Measurements from ENCODE around the gene LYL1.

The LYL1 gene

DNA sequence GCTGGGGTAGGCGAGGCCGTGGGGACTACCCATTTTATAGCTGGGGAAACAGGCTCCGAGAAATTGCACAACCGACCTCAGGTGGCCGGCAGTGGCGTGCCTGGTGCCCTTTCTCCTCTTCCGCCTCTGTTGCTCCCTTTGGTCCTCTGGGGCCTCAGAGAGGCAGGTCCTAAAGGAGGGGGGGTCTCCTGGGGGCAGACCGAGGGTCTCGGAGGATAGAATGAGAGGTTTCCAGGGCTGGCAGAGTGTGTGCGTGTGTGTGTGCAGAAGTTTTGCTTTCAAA, 36.2 kb upstream of the LYL1 start:
- no peak overlapping the region for H3K4me3 ChIP-seq (ENCODE audit: low read length)
- H3K27ac ChIP-seq (ENCODE audit: low read length), result no peak overlapping the region
- H3K27me3 ChIP-seq (ENCODE audit: control insufficient read depth, insufficient read depth, low read length), result no peaks in the 10 kb centered on the region
- no peak for DNase-seq (ENCODE audit: low read depth, low spot score)
- no peaks in the 10 kb centered on the region; the same call in 1 of the 2 replicates for H3K4me1 ChIP-seq (ENCODE audit: control insufficient read depth, insufficient read depth, low read length)
- peaks cover 40% of the 10 kb centered on the region for H3K36me3 ChIP-seq (ENCODE audit: control insufficient read depth, insufficient read depth, low read length)
- H3K9me3 ChIP-seq (ENCODE audit: control insufficient read depth, insufficient read depth, low read length), result no peaks in the 10 kb centered on the region
- WGBS (ENCODE audit: insufficient coverage, insufficient read length), result no CpG with 5 or more reads among the region's 10 CpGs

DNA sequence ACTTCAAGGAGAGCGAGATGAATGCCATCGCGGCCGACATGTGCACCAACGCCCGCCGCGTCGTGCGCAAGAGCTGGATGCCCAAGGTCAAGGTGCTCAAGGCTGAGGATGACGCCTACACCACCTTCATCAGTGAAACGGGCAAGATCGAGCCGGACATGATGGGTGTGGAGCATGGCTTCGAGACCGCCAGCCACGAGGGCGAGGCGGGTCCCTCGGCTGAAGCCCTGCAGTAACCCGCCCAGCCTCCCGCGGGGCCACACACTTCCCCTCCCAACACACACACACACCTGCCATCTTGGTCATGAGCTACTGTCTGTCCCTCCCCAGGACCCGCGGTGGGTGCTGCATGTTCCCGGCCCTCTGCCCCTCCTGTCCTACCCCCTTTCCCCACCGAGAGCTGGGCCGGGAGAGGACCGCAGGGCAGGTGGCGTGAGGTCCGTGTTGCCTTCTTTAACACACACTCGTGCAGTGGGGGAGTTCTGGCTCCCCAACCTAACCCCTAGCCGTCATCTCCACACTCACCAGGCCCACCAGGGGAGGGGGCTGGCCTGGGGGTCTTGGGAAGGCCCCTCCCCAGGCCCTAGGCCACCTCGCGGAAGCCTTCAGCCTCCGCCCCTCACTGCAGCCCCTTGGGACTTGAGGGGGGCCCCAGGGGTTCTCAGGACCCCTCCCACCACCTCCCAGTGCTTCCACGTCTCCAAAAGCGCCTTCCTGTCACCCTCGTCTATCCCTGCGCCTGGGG, 35.7 kb upstream of the LYL1 start:
- Histone ChIP-seq H3K27me3 (ENCODE audit: control insufficient read depth, insufficient read depth, low read length) (no peaks in the 10 kb centered on the region), H3K36me3 (ENCODE audit: control insufficient read depth, insufficient read depth, low read length) (peaks cover 38% of the 10 kb centered on the region), H3K4me3 (ENCODE audit: low read length) (no peak overlapping the region; the same call in 1 of the 2 replicates), H3K4me1 (ENCODE audit: control insufficient read depth, insufficient read depth, low read length) (no peaks in the 10 kb centered on the region; the same call in 1 of the 2 replicates), H3K9me3 (ENCODE audit: control insufficient read depth, insufficient read depth, low read length) (no peaks in the 10 kb centered on the region), H3K27ac (ENCODE audit: low read length) (no peak overlapping the region)
- WGBS (ENCODE audit: insufficient coverage, insufficient read length), result no CpG with 5 or more reads among the region's 40 CpGs
- DNase-seq (ENCODE audit: low read depth, low spot score), result no peak

DNA sequence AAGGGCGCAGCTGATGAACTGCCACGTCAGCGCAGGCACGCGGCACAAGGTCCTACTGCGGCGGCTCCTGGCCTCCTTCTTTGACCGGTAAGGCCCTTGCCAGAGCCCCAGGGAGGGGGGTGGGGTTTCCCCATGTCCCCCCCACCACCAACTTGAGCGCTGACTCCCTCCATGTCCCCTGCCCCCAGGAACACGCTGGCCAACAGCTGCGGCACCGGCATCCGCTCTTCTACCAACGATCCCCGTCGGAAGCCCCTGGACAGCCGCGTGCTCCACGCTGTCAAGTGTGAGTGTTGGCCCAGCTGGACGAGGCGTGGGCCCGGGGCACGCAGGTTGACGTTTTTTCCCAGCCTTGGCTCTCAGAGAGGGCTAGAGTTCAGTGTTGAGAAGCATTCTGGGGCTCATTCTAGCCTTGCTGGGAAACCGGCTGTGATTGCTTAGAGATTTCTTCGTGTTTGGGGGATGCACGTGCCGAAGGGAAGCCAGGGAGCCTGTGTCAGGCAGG, 34.7 kb upstream of the LYL1 start:
- H3K9me3 ChIP-seq (ENCODE audit: control insufficient read depth, insufficient read depth, low read length), result no peaks in the 10 kb centered on the region
- WGBS (ENCODE audit: insufficient coverage, insufficient read length), result no CpG with 5 or more reads among the region's 28 CpGs
- H3K36me3 ChIP-seq (ENCODE audit: control insufficient read depth, insufficient read depth, low read length), result peaks cover 38% of the 10 kb centered on the region
- no peak overlapping the region for H3K4me3 ChIP-seq (ENCODE audit: low read length)
- H3K27ac ChIP-seq (ENCODE audit: low read length), result no peak overlapping the region
- DNase-seq (ENCODE audit: low read depth, low spot score), result no peak
- no peaks in the 10 kb centered on the region; the same call in 1 of the 2 replicates for H3K4me1 ChIP-seq (ENCODE audit: control insufficient read depth, insufficient read depth, low read length)
- no peaks in the 10 kb centered on the region for H3K27me3 ChIP-seq (ENCODE audit: control insufficient read depth, insufficient read depth, low read length)

DNA sequence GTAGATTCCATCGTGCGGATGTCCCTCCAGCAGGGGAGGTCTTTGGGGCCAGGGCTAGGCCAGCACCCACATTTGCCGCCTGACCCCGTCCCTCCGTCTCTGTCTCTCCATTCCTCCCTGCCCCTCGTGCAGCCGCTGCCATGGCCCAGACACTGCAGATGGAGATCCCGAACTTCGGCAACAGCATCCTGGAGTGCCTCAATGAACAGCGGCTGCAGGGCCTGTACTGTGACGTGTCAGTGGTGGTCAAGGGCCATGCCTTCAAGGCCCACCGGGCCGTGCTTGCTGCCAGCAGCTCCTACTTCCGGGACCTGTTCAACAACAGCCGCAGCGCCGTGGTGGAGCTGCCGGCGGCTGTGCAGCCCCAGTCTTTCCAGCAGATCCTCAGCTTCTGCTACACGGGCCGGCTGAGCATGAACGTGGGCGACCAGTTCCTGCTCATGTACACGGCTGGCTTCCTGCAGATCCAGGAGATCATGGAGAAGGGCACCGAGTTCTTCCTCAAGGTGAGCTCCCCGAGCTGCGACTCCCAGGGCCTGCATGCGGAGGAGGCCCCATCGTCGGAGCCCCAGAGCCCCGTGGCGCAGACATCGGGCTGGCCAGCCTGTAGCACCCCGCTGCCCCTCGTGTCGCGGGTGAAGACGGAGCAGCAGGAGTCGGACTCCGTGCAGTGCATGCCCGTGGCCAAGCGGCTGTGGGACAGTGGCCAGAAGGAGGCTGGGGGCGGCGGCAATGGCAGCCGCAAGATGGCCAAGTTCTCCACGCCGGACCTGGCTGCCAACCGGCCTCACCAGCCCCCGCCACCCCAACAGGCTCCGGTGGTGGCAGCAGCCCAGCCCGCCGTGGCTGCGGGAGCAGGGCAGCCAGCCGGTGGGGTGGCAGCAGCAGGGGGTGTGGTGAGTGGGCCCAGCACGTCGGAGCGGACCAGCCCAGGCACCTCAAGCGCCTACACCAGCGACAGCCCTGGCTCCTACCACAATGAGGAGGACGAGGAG, 32.7 kb upstream of the LYL1 start:
- no peak for DNase-seq (ENCODE audit: low read depth, low spot score)
- Histone ChIP-seq H3K4me3 (ENCODE audit: low read length) (no peak overlapping the region), H3K36me3 (ENCODE audit: control insufficient read depth, insufficient read depth, low read length) (peaks cover 38% of the 10 kb centered on the region), H3K4me1 (ENCODE audit: control insufficient read depth, insufficient read depth, low read length) (no peaks in the 10 kb centered on the region; the same call in 1 of the 2 replicates), H3K9me3 (ENCODE audit: control insufficient read depth, insufficient read depth, low read length) (no peaks in the 10 kb centered on the region), H3K27ac (ENCODE audit: low read length) (no peak overlapping the region), H3K27me3 (ENCODE audit: control insufficient read depth, insufficient read depth, low read length) (no peaks in the 10 kb centered on the region)
- WGBS (ENCODE audit: insufficient coverage, insufficient read length), result no CpG with 5 or more reads among the region's 60 CpGs

DNA sequence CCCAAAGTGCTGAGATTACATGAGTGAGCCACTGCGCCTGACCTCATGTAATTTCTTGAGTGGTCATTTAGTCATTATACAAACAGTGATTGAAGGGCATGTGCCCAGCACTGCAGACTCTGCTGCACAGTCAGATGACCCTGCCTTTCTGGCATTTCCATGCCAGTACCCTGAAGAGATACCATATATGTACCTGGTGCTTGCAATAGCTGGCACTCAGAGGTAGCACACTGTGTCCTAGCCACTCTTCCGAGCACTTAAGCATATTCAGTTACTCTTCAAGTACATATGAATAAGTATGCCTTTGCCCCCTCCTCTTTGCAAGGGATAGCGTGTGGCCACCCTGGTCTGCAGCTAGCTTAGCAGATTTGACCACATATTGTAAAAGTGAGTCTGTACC, 32.0 kb upstream of the LYL1 start:
- Histone ChIP-seq H3K4me3 (ENCODE audit: low read length) (no peak overlapping the region), H3K27me3 (ENCODE audit: control insufficient read depth, insufficient read depth, low read length) (no peaks in the 10 kb centered on the region), H3K27ac (ENCODE audit: low read length) (no peak overlapping the region), H3K36me3 (ENCODE audit: control insufficient read depth, insufficient read depth, low read length) (peaks cover 38% of the 10 kb centered on the region), H3K4me1 (ENCODE audit: control insufficient read depth, insufficient read depth, low read length) (no peaks in the 10 kb centered on the region; the same call in 1 of the 2 replicates), H3K9me3 (ENCODE audit: control insufficient read depth, insufficient read depth, low read length) (no peaks in the 10 kb centered on the region)
- DNase-seq (ENCODE audit: low read depth, low spot score), result no peak
- no CpG with 5 or more reads among the region's 3 CpGs for WGBS (ENCODE audit: insufficient coverage, insufficient read length)

DNA sequence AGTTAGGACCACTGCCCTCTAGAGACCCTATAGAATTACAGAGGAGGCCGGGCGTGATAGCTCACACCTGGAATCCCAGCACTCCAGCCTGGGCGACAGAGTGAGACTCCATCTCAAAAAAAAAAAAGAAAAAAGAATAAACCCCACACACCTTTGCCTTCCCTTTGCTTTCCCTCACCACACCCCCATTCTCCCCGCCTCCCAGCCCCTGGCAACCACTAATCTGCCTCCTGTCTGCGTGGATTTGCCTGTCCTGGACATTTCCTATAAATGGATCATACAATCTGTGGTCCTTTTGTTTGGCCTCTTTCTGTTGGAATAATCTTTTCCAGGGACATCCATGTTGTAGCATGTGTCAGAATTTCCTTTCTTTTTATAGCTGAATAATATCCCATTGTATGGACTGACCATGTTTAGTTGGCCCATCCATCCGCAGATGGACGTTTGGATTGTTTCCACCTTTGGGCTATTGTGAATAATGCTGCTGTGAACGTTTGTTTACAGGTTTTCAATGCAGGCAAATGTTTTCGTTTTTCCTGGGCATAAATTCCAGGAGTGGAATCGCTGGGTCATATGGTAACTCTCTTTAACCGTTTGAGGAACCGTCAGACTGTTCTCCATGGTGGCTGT, 30.7 kb upstream of the LYL1 start:
- H3K27ac ChIP-seq (ENCODE audit: low read length), result no peak overlapping the region
- no peak for DNase-seq (ENCODE audit: low read depth, low spot score)
- H3K36me3 ChIP-seq (ENCODE audit: control insufficient read depth, insufficient read depth, low read length), result peaks cover 35% of the 10 kb centered on the region
- H3K4me3 ChIP-seq (ENCODE audit: low read length), result no peak overlapping the region
- no peaks in the 10 kb centered on the region for H3K27me3 ChIP-seq (ENCODE audit: control insufficient read depth, insufficient read depth, low read length)
- H3K9me3 ChIP-seq (ENCODE audit: control insufficient read depth, insufficient read depth, low read length), result no peaks in the 10 kb centered on the region
- no peaks in the 10 kb centered on the region; the same call in 1 of the 2 replicates for H3K4me1 ChIP-seq (ENCODE audit: control insufficient read depth, insufficient read depth, low read length)
- no CpG with 5 or more reads among the region's 12 CpGs for whole genome bisulfite sequencing (ENCODE audit: insufficient coverage, insufficient read length)

DNA sequence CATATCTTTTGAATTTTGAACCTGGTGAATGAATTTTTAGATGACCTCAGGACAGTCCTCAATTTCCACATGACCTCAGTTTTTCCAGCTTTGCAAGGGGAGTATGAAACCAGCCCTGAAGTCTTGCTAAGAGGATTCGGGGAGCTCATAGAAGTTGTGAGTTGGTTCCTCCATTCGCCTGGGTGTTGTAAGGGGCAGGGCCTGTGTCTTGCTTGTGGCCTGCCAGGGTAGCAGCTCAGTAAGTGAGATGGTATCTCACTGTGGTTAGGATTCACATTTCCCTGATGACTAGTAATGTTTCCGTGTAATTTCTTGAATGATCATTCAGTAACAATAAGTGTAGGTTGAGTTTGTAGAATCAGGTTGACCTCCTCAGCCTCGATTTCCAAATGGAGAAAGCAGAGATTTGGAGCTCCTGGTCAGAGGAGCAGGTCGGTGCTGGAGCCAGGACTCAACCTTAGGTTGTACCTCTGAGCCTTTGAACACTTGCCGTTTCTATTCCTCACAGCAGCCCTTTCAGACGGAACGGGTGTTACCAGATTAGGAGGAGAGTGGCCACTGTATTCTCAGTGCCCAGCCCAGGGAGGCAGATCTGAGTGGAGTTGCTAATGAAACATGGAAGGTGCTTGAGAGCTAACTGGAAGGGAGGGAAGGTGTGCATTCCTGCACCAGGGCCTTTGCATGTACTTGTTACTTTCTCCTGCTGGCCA, 30.0 kb upstream of the LYL1 start:
- Histone ChIP-seq H3K27me3 (ENCODE audit: control insufficient read depth, insufficient read depth, low read length) (no peaks in the 10 kb centered on the region), H3K36me3 (ENCODE audit: control insufficient read depth, insufficient read depth, low read length) (peaks cover 28% of the 10 kb centered on the region), H3K27ac (ENCODE audit: low read length) (no peak overlapping the region), H3K9me3 (ENCODE audit: control insufficient read depth, insufficient read depth, low read length) (no peaks in the 10 kb centered on the region), H3K4me1 (ENCODE audit: control insufficient read depth, insufficient read depth, low read length) (no peaks in the 10 kb centered on the region), H3K4me3 (ENCODE audit: low read length) (no peak overlapping the region)
- DNase-seq (ENCODE audit: low read depth, low spot score), result no peak
- WGBS (ENCODE audit: insufficient coverage, insufficient read length), result no CpG with 5 or more reads among the region's 8 CpGs

DNA sequence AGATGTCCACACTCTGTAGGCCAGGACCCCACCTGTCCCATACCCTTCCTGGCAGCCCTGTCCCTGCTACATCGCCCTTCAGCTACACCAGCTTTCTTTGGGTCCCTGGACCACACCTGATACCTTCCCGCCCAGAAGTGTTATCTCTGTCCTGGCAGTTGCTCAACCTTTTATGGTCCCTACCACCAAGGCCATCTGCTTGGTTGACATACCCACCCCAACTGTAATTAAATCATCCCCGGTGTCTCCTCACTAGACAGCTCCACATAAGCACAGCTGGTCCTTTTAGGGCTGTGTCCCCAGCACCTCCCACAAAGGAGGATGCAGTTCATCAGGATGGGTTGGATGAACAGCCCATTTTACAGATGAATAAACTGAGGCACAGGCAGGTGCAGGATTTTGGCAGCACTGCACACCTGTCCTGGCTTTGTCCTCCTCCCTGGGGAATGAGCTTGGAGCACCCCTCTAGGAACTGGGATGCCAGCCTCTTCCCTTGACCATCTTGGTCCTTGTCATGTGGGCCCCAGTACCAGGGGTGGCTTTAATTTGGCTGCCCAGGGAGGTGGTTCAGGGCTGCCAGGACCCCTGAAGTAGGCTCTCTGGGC, 28.3 kb upstream of the LYL1 start:
- no peaks in the 10 kb centered on the region for H3K4me1 ChIP-seq (ENCODE audit: control insufficient read depth, insufficient read depth, low read length)
- H3K27ac ChIP-seq (ENCODE audit: low read length), result no peak overlapping the region
- peaks cover 11% of the 10 kb centered on the region for H3K36me3 ChIP-seq (ENCODE audit: control insufficient read depth, insufficient read depth, low read length)
- H3K9me3 ChIP-seq (ENCODE audit: control insufficient read depth, insufficient read depth, low read length), result no peaks in the 10 kb centered on the region
- no peaks in the 10 kb centered on the region for H3K27me3 ChIP-seq (ENCODE audit: control insufficient read depth, insufficient read depth, low read length)
- H3K4me3 ChIP-seq (ENCODE audit: low read length), result no peak overlapping the region
- DNase-seq (ENCODE audit: low read depth, low spot score), result no peak
- WGBS (ENCODE audit: insufficient coverage, insufficient read length), result no CpG with 5 or more reads among the region's 3 CpGs

DNA sequence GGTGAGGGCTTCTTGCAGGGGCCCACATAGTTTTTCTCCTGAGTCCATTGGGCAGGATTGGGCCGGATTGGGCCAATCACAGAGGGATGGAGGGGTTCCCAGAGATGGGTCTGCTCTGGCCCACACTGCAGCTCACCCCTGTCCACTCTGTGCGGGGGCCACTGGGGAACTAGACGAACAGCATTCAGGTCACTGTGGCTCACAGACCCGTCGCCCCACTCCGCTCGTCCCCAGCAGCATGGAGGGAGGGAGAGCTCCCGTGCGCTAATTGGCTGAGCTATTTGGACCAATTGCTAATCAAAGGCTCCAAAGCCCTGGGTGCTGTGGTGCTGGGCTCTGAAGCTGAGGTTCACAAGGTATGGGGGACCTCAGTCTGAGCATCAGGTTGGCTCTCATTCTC, 26.7 kb upstream of the LYL1 start:
- Histone ChIP-seq H3K36me3 (ENCODE audit: control insufficient read depth, insufficient read depth, low read length) (no peaks in the 10 kb centered on the region; the same call in 1 of the 2 replicates), H3K9me3 (ENCODE audit: control insufficient read depth, insufficient read depth, low read length) (no peaks in the 10 kb centered on the region), H3K27me3 (ENCODE audit: control insufficient read depth, insufficient read depth, low read length) (no peaks in the 10 kb centered on the region), H3K4me1 (ENCODE audit: control insufficient read depth, insufficient read depth, low read length) (no peaks in the 10 kb centered on the region), H3K27ac (ENCODE audit: low read length) (no peak overlapping the region), H3K4me3 (ENCODE audit: low read length) (no peak overlapping the region)
- no peak for DNase-seq (ENCODE audit: low read depth, low spot score)
- WGBS (ENCODE audit: insufficient coverage, insufficient read length), result no CpG with 5 or more reads among the region's 9 CpGs

Data from iPS DF 6.9 (cell line).